ENCODE results near the gene EEPD1. TPM values are rescaled to one million over a fixed set of nuclear protein-coding genes. Genes with fewer than 3 reads are reported as not detected.

The EEPD1 gene
- polyA plus RNA-seq, 2 of the 4 experiments (the other 2 are of a cell fraction), result 16.0 to 24.3 TPM

DNA sequence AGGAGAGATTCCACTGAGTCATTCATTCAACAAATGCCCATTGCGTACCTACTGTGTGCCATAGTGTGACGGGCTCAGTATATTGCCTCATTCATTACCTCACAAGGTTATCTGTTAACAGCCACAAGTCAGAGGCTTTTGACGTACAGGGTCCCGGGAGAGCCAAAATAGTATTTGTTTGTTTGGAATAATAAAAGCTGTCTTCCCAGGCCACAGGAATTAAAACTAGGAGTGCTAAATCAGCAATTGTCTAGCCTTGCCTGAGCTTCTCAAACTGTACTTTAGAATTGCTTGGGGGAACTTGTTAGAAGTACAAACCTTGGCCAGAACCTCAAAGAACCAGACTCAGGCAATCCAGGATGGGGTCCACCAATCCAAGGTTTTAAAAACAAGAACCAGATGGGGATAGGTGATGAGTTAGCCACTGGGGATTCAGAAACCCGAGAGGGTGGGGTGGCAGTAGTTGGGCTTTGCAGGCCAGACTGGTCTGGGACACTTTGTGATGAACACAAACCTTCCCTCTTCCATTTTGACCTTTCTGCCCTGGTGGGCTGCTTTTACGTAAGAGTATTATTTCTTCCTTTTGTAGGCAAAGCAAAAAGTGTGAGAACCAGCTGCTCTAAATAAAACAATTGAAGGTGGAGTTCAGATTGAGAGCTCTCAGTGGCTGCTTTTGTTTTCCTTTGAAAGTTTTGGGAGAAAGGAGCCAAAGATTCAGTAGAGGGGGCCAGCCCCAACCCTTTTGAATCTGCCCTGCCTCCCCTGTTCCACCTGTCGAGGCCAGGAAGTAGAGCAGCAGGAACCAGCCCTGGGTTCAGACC is 123.6 kb downstream of the EEPD1 start:
- ChIA-PET CTCF (interaction anchor here (1.1 to 13.7 kb wide), 4 partner anchors 12 to 291 kb away, joined by 3 to 105 read pairs (median 6); no protein-coding TSS in a partner anchor), POLR2A (no interaction called here)
- WGBS (ENCODE audit: missing lambda C conversion rate), result 81% methylated on average over 7 of the region's 7 CpGs
- no peak for TF ChIP-seq NFE2L2 (conservative IDR thresholded peaks at IDR 0.05; ENCODE audit: low read length)
- no peak for TF ChIP-seq RARB (CRISPR knock-in tag; IDR thresholded peaks at IDR 0.05)
- no peak for TF ChIP-seq PHF8 (IDR thresholded peaks at IDR 0.05; ENCODE audit: borderline replicate concordance, low read depth)
- peak; percentile 64 for TF ChIP-seq MAFK (IDR thresholded peaks at IDR 0.05; ENCODE audit: partially characterized antibody)
- TF ChIP-seq, protein P1, sequence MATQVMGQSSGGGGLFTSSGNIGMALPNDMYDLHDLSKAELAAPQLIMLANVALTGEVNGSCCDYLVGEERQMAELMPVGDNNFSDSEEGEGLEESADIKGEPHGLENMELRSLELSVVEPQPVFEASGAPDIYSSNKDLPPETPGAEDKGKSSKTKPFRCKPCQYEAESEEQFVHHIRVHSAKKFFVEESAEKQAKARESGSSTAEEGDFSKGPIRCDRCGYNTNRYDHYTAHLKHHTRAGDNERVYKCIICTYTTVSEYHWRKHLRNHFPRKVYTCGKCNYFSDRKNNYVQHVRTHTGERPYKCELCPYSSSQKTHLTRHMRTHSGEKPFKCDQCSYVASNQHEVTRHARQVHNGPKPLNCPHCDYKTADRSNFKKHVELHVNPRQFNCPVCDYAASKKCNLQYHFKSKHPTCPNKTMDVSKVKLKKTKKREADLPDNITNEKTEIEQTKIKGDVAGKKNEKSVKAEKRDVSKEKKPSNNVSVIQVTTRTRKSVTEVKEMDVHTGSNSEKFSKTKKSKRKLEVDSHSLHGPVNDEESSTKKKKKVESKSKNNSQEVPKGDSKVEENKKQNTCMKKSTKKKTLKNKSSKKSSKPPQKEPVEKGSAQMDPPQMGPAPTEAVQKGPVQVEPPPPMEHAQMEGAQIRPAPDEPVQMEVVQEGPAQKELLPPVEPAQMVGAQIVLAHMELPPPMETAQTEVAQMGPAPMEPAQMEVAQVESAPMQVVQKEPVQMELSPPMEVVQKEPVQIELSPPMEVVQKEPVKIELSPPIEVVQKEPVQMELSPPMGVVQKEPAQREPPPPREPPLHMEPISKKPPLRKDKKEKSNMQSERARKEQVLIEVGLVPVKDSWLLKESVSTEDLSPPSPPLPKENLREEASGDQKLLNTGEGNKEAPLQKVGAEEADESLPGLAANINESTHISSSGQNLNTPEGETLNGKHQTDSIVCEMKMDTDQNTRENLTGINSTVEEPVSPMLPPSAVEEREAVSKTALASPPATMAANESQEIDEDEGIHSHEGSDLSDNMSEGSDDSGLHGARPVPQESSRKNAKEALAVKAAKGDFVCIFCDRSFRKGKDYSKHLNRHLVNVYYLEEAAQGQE (IDR thresholded peaks at IDR 0.05), result no peak
- no peak for TF ChIP-seq RAD21 (conservative IDR thresholded peaks at IDR 0.05 in 1 of 2, IDR thresholded peaks at IDR 0.05 in 1 of 2)
- TF ChIP-seq KDM1A (IDR thresholded peaks at IDR 0.05; ENCODE audit: low read depth), result no peak
- no peak for FAIRE-seq
- Histone ChIP-seq H3K27ac (peak overlapping the region in 1 of 2 experiments; percentile 63; a peak in 4 of 6 replicates), H3K9me3 (no peaks in the 10 kb centered on the region), H3K4me3 (no peak overlapping the region), H3K4me1 (peaks cover 73% of the 10 kb centered on the region), H3K4me2 (no peak overlapping the region)
- DNase-seq (ENCODE audit: low read depth in 1 of 2, low spot score in 1 of 2), result no peak
- ATAC-seq, result no peak

DNA sequence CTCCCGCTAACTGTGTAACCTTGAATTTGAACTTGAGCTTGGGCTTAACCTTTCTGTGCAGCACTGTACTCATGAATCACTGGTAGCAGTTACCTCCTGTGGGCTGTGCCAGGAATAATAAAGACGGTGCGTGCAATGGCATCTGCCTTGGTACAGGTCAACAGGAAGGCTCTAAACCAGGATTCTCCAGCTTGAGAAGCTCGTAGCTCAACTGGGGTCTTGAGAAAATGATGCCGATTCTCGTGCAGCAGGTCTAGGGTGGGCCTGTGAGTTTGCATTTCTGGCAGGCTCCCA is 124.1 kb downstream of the EEPD1 start:
- WGBS (ENCODE audit: missing lambda C conversion rate), result 83% methylated on average over 6 of the region's 6 CpGs
- peaks cover 76% of the 10 kb centered on the region for H3K4me1 ChIP-seq
- H3K4me2 ChIP-seq, result no peak overlapping the region
- FAIRE-seq (no peak), ATAC-seq (no peak), DNase-seq (ENCODE audit: low read depth in 1 of 2, low spot score in 1 of 2) (no peak)
- H3K4me3 ChIP-seq, result no peak overlapping the region
- ChIA-PET CTCF (interaction anchor here (1.1 to 13.7 kb wide), 4 partner anchors 12 to 292 kb away, joined by 3 to 105 read pairs (median 6); no protein-coding TSS in a partner anchor), POLR2A (no interaction called here)
- no peaks in the 10 kb centered on the region for H3K9me3 ChIP-seq
- TF ChIP-seq ZC3H11A (IDR thresholded peaks at IDR 0.05), result no peak
- TF ChIP-seq HEYL (CRISPR knock-in tag; IDR thresholded peaks at IDR 0.05), result no peak
- TF ChIP-seq ELK1 (IDR thresholded peaks at IDR 0.05; ENCODE audit: low read depth, low read length), result no peak
- no peak for TF ChIP-seq ZSCAN20 (CRISPR knock-in tag; IDR thresholded peaks at IDR 0.05)
- no peak for TF ChIP-seq MAFK (IDR thresholded peaks at IDR 0.05; ENCODE audit: partially characterized antibody)
- TF ChIP-seq FOSB (CRISPR knock-in tag; IDR thresholded peaks at IDR 0.05), result no peak
- no peak for TF ChIP-seq SREBF2 (IDR thresholded peaks at IDR 0.05)
- TF ChIP-seq, protein P1 (IDR thresholded peaks at IDR 0.05), result no peak
- TF ChIP-seq CHD4 (IDR thresholded peaks at IDR 0.05; ENCODE audit: borderline replicate concordance), result no peak
- TF ChIP-seq ZFP36 (IDR thresholded peaks at IDR 0.05; ENCODE audit: borderline replicate concordance, partially characterized antibody), result no peak
- TF ChIP-seq HDAC2 (IDR thresholded peaks at IDR 0.05), result no peak
- TF ChIP-seq, protein P2, sequence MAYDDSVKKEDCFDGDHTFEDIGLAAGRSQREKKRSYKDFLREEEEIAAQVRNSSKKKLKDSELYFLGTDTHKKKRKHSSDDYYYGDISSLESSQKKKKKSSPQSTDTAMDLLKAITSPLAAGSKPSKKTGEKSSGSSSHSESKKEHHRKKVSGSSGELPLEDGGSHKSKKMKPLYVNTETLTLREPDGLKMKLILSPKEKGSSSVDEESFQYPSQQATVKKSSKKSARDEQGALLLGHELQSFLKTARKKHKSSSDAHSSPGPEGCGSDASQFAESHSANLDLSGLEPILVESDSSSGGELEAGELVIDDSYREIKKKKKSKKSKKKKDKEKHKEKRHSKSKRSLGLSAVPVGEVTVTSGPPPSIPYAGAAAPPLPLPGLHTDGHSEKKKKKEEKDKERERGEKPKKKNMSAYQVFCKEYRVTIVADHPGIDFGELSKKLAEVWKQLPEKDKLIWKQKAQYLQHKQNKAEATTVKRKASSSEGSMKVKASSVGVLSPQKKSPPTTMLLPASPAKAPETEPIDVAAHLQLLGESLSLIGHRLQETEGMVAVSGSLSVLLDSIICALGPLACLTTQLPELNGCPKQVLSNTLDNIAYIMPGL (CRISPR knock-in tag; IDR thresholded peaks at IDR 0.05; ENCODE audit: borderline replicate concordance), result no peak
- H3K27ac ChIP-seq, result peak overlapping the region in 1 of 2 experiments; percentile 63; a peak in 4 of 6 replicates
